Fibroblast of mammary gland (primary cell): ENCODE measurements around the gene GPR146.

Experiments
- DNase-seq: peaks from one replicate; pipeline ENCODE4 v3.0.0-alpha.2; 2010; ENCODE audit warnings: low read depth
- H3K4me3 ChIP-seq: 2 replicates; pipeline ENCODE4 v1.5.1; 2011; ENCODE audit warnings: low read depth, mild to moderate bottlenecking, low read length, moderate library complexity; ENCODE audit not compliant: control insufficient read depth
- TF ChIP-seq, protein P1 (sequence below): conservative IDR thresholded peaks from 2 replicates; pipeline ENCODE4 v1.5.1; 2011; ENCODE audit warnings: low read depth, low read length, inconsistent platforms; ENCODE audit not compliant: control insufficient read depth, insufficient read depth

The GPR146 gene

DNA sequence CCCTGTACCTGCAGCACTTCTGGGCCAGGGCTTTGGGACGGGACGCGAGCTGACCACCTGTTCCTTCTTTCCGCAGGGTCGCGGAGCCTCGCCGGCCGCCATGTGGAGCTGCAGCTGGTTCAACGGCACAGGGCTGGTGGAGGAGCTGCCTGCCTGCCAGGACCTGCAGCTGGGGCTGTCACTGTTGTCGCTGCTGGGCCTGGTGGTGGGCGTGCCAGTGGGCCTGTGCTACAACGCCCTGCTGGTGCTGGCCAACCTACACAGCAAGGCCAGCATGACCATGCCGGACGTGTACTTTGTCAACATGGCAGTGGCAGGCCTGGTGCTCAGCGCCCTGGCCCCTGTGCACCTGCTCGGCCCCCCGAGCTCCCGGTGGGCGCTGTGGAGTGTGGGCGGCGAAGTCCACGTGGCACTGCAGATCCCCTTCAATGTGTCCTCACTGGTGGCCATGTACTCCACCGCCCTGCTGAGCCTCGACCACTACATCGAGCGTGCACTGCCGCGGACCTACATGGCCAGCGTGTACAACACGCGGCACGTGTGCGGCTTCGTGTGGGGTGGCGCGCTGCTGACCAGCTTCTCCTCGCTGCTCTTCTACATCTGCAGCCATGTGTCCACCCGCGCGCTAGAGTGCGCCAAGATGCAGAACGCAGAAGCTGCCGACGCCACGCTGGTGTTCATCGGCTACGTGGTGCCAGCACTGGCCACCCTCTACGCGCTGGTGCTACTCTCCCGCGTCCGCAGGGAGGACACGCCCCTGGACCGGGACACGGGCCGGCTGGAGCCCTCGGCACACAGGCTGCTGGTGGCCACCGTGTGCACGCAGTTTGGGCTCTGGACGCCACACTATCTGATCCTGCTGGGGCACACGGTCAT lies 13.3 kb downstream of the GPR146 start:
- no peak overlapping the region for H3K4me3 ChIP-seq
- DNase-seq: no peak
- TF ChIP-seq, protein P1, sequence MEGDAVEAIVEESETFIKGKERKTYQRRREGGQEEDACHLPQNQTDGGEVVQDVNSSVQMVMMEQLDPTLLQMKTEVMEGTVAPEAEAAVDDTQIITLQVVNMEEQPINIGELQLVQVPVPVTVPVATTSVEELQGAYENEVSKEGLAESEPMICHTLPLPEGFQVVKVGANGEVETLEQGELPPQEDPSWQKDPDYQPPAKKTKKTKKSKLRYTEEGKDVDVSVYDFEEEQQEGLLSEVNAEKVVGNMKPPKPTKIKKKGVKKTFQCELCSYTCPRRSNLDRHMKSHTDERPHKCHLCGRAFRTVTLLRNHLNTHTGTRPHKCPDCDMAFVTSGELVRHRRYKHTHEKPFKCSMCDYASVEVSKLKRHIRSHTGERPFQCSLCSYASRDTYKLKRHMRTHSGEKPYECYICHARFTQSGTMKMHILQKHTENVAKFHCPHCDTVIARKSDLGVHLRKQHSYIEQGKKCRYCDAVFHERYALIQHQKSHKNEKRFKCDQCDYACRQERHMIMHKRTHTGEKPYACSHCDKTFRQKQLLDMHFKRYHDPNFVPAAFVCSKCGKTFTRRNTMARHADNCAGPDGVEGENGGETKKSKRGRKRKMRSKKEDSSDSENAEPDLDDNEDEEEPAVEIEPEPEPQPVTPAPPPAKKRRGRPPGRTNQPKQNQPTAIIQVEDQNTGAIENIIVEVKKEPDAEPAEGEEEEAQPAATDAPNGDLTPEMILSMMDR: no peak

DNA sequence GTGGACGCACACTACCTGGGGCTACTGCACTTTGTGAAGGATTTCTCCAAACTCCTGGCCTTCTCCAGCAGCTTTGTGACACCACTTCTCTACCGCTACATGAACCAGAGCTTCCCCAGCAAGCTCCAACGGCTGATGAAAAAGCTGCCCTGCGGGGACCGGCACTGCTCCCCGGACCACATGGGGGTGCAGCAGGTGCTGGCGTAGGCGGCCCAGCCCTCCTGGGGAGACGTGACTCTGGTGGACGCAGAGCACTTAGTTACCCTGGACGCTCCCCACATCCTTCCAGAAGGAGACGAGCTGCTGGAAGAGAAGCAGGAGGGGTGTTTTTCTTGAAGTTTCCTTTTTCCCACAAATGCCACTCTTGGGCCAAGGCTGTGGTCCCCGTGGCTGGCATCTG lies 14.0 kb downstream of the GPR146 start:
- DNase-seq: no peak
- TF ChIP-seq, protein P1: no peak

DNA sequence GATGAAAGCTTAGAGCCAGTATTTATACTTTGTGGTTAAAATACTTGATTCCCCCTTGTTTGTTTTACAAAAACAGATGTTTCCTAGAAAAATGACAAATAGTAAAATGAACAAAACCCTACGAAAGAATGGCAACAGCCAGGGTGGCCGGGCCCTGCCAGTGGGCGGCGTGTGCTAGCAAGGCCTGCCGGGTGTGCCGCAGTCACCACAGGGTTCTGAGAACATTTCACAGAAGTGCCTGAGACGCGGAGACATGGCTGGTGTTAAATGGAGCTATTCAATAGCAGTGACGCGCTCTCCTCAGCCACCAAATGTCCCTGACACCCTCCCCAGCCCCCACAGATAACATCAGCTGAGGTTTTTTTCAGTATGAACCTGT lies 14.5 kb downstream of the GPR146 start:
- no peak for DNase-seq
- H3K4me3 ChIP-seq: no peak overlapping the region
- TF ChIP-seq, protein P1: no peak

More for the DNA sequence above, 14.0 kb downstream of the GPR146 start:
- no peak overlapping the region for H3K4me3 ChIP-seq

DNA sequence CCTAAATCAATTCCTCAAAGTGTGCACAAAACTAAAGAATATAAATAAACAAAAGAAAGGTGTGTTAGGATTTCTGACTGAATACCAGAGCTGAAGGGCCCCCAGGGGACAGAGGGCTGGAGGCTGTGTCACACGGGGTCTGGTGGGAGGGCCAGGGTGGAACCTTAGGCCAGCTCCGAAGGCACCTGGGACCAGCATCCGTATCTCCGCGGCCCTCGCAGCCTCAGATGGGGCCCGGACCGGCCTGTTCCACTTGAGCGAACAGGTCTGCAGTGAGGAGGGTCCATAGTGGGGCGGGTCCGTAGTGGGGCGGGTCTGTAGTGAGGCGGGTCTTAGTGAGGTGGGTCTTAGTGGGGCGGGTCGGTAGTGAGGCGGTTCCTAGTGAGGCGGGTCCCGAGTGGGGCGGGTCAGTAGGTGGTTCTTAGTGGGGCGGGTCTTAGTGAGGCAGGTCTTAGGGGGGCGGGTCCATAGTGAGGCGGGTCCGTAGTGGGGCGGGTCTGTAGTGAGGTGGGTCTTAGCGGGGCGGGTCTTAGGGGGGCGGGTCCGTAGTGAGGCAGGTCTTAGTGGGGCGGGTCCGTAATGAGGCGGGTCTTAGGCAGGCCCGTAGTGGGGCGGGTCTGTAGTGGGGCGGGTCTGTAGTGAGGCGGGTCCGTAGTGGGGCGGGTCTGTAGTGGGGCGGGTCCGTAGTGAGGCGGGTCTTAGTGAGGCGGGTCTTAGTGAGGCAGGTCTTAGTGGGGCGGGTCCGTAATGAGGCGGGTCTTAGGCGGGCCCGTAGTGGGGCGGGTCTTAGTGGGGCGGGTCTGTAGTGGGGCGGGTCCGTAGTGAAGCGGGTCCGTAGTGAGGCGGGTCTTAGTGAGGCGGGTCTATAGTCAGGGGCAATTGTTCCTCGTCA lies 15.1 kb downstream of the GPR146 start:
- DNase-seq: peak; percentile 11
- TF ChIP-seq, protein P1: no peak
- H3K4me3 ChIP-seq: no peak overlapping the region

DNA sequence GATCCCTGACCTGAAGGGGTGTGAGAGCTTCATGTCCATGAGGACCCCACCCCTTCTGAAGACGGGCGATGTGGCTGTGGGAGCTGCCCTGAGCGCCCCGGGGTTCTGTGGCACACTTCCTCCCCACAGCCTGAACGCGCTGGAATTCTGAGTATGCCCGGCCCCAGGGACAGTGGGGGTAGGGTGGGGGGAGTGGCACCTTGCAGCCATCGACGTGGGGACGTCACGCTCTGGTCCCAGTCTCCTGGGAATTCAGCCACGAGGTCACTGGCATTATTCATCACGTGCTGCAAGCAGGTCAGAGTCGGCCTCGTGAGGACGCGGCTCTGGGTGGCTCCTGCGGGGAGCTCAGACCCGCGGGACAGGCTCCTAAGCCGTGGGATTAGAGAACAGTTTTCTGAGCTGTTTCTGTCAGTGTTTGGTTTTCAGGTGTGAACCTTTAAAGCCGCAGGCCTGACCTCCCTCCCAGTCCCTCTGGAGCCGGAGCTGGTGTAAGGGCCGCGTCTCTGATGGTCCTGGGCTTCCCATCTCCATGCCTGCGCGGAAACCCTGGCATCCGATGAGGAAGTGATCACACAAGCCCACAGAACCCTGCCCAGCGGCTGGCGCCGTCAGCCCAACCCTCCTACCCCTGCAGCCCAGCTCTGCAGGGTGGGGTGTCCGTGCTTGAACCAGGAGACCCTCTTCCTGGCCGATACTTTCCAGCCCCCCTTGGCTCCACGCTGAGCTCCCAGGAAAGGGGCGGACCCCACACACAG lies 16.1 kb downstream of the GPR146 start:
- TF ChIP-seq, protein P1: no peak
- no peak for DNase-seq
- H3K4me3 ChIP-seq: no peak overlapping the region

DNA sequence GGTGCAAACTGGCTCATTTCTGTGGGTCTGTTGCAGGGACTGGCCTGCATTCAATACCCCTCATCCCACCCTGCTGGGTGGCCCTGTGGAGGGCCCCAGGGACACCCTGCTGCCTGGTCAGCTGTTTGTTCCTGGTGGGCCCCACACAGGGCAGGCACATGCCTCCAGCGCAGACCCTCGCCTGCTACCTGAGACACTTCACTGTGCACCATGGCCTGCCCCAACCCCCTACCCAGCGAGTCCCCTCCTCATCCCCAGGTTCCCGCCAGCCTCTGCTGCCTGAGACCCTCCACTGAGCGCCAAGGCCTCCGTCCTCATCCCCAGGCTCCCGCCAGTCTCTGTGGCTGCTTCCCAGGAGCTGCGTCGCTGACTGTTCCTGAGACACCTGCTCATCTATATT lies 16.8 kb downstream of the GPR146 start:
- TF ChIP-seq, protein P1: no peak
- no peak overlapping the region for H3K4me3 ChIP-seq

More for the DNA sequence above, 16.8 kb downstream of the GPR146 start:
- no peak for DNase-seq
